Measurements from ENCODE around the gene TEX54. TPM values are rescaled to one million over a fixed set of nuclear protein-coding genes. Genes with fewer than 3 reads are reported as not detected.

The TEX54 gene
- polyA plus RNA-seq, 1 donor (not counting 4 experiments of a cell fraction or from before 2014, with no cell fraction given) = not detected

- dilution Hi-C loops (cut with MboI; ENCODE audit: extremely low pct_ligation_motif_present, low sequenced_read_pairs) = no loop called here
- Histone ChIP-seq H3K4me2 (ENCODE audit: control insufficient read depth, extremely low read depth, insufficient read depth, low read depth, low read length) (peak overlapping the region; percentile 98), H3K36me3 (ENCODE audit: control insufficient read depth in 2 of 2, extremely low read depth in 1 of 2, insufficient read depth in 2 of 2, low read length in 2 of 2) (peaks cover 25 to 37% of the 10 kb centered on the region in 2 experiments), H2AFZ (ENCODE audit: control insufficient read depth, low read length) (peak overlapping the region; percentile 91), H3K9ac (ENCODE audit: control insufficient read depth, extremely low read depth, insufficient read depth, low read length) (peak overlapping the region; percentile 94), H3K9me1 (ENCODE audit: control insufficient read depth, extremely low read depth, insufficient read depth, low read length) (no peaks in the 10 kb centered on the region), H3K4me1 (ENCODE audit: control insufficient read depth, extremely low read depth, insufficient read depth, low read length) (peaks cover 39% of the 10 kb centered on the region), H3K27me3 (ENCODE audit: control insufficient read depth, extremely low read depth, insufficient read depth, low read length) (no peaks in the 10 kb centered on the region), H3K4me3 (ENCODE audit: control insufficient read depth in 2 of 3, extremely low read depth in 1 of 3, insufficient read depth in 2 of 3, low read depth in 1 of 3, low read length in 3 of 3) (peak overlapping the region; percentile 45 to 100 (median 71)), H3K79me2 (ENCODE audit: control insufficient read depth, insufficient read depth, low read length) (peaks cover 40% of the 10 kb centered on the region), H4K20me1 (ENCODE audit: control insufficient read depth, extremely low read depth, insufficient read depth, low read length) (peaks cover 34% of the 10 kb centered on the region), H3K27ac (ENCODE audit: control insufficient read depth, insufficient read depth, low read length) (peak overlapping the region; percentile 95), H3K9me3 (ENCODE audit: control insufficient read depth, low read depth, low read length) (no peaks in the 10 kb centered on the region)
- FAIRE-seq (no peak), DNase-seq (ENCODE audit: low read depth, low spot score) (no peak)
- TF ChIP-seq, protein P1, sequence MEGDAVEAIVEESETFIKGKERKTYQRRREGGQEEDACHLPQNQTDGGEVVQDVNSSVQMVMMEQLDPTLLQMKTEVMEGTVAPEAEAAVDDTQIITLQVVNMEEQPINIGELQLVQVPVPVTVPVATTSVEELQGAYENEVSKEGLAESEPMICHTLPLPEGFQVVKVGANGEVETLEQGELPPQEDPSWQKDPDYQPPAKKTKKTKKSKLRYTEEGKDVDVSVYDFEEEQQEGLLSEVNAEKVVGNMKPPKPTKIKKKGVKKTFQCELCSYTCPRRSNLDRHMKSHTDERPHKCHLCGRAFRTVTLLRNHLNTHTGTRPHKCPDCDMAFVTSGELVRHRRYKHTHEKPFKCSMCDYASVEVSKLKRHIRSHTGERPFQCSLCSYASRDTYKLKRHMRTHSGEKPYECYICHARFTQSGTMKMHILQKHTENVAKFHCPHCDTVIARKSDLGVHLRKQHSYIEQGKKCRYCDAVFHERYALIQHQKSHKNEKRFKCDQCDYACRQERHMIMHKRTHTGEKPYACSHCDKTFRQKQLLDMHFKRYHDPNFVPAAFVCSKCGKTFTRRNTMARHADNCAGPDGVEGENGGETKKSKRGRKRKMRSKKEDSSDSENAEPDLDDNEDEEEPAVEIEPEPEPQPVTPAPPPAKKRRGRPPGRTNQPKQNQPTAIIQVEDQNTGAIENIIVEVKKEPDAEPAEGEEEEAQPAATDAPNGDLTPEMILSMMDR (optimal IDR thresholded peaks at IDR 0.05 in 1 of 3, IDR thresholded peaks at IDR 0.05 in 1 of 3, conservative IDR thresholded peaks at IDR 0.05 in 1 of 3; ENCODE audit: extremely low read depth in 1 of 3, insufficient read depth in 2 of 3, low read length in 3 of 3) = no peak
- no peak for TF ChIP-seq EZH2 (IDR thresholded peaks at IDR 0.05; ENCODE audit: low read length)
Observed at GRCh38 chr11:62856333-62856895, 23.8 kb upstream of the TEX54 start.

DNA sequence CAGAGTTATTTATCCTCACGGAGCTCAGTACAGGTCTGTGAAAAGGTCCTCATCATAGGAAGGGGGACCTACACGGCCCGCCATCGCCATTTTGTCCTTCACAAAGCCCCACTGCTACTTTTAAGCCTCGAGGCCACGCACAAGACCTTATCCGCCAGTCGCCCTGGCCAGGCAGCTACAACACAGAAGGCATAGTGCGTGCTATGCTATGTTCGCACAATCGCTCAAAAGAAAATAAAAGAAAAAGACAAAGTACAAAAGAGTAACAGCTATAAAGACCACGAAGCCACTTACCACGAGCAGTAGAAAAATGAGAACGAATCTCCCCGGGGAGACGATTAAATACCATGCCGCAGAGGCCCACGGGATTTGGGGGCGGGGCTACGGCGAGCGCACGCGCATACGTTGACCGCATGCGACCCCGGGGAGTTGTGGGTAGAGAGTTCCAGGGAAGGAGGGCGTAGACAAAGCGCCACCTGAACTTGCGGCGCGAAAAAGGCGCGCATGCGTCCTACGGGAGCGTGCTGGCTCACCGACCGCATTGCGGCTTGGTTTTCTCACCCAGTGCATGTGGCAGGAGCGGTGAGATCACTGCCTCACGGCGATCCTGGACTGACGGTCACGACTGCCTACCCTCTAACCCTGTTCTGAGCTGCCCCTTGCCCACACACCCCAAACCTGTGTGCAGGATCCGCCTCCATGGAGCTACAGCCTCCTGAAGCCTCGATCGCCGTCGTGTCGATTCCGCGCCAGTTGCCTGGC, 23.1 kb upstream of the TEX54 start:
- Histone ChIP-seq H3K9me3 (ENCODE audit: control insufficient read depth, low read depth, low read length) (no peaks in the 10 kb centered on the region), H3K4me2 (ENCODE audit: control insufficient read depth, extremely low read depth, insufficient read depth, low read depth, low read length) (peak overlapping the region; percentile 98), H3K27ac (ENCODE audit: control insufficient read depth, insufficient read depth, low read length) (peak overlapping the region; percentile 95), H3K4me3 (ENCODE audit: control insufficient read depth in 2 of 3, extremely low read depth in 1 of 3, insufficient read depth in 2 of 3, low read depth in 1 of 3, low read length in 3 of 3) (peak overlapping the region; percentile 72 to 100 (median 100)), H3K27me3 (ENCODE audit: control insufficient read depth, extremely low read depth, insufficient read depth, low read length) (no peaks in the 10 kb centered on the region), H2AFZ (ENCODE audit: control insufficient read depth, low read length) (peak overlapping the region; percentile 91), H3K79me2 (ENCODE audit: control insufficient read depth, insufficient read depth, low read length) (peaks cover 40% of the 10 kb centered on the region), H4K20me1 (ENCODE audit: control insufficient read depth, extremely low read depth, insufficient read depth, low read length) (peaks cover 34% of the 10 kb centered on the region), H3K36me3 (ENCODE audit: control insufficient read depth in 2 of 2, extremely low read depth in 1 of 2, insufficient read depth in 2 of 2, low read length in 2 of 2) (peaks cover 27 to 37% of the 10 kb centered on the region in 2 experiments), H3K9ac (ENCODE audit: control insufficient read depth, extremely low read depth, insufficient read depth, low read length) (peak overlapping the region; percentile 100), H3K4me1 (ENCODE audit: control insufficient read depth, extremely low read depth, insufficient read depth, low read length) (peaks cover 39% of the 10 kb centered on the region), H3K9me1 (ENCODE audit: control insufficient read depth, extremely low read depth, insufficient read depth, low read length) (no peaks in the 10 kb centered on the region)
- peak; percentile 99 for DNase-seq (ENCODE audit: low read depth, low spot score)
- FAIRE-seq = no peak
- dilution Hi-C loops (cut with MboI; ENCODE audit: extremely low pct_ligation_motif_present, low sequenced_read_pairs) = no loop called here
- no peak for TF ChIP-seq EZH2 (IDR thresholded peaks at IDR 0.05; ENCODE audit: low read length)
- TF ChIP-seq, protein P1 (optimal IDR thresholded peaks at IDR 0.05 in 1 of 3, IDR thresholded peaks at IDR 0.05 in 1 of 3, conservative IDR thresholded peaks at IDR 0.05 in 1 of 3; ENCODE audit: extremely low read depth in 1 of 3, insufficient read depth in 2 of 3, low read length in 3 of 3) = no peak
